Measurements from ENCODE around the gene SPOCD1. TPM values are rescaled to one million over a fixed set of nuclear protein-coding genes. Genes with fewer than 3 reads are reported as not detected.
A peak's percentile ranks its signal among the peaks of the same experiment; 100 is the strongest.

The SPOCD1 gene
- polyA plus RNA-seq, 3 donors = not detected

- Histone ChIP-seq H3K4me1 (ENCODE audit: control insufficient read depth in 1 of 2, insufficient read depth in 2 of 2, low read length in 2 of 2) (peaks cover 21 to 32% of the 10 kb centered on the region in 2 donors), H3K9me3 (replicated peaks in 1 of 2; ENCODE audit: control insufficient read depth in 1 of 2, insufficient read depth in 1 of 2, low read length in 2 of 2) (peaks cover 3 to 27% of the 10 kb centered on the region in 2 donors), H3K4me2 (replicated peaks; ENCODE audit: extremely low read depth, low read length, poor library complexity, severe bottlenecking) (no peak overlapping the region), H3K4me3 (replicated peaks in 1 of 3; ENCODE audit: low read depth in 2 of 3, low read length in 3 of 3) (no peak overlapping the region), H2AFZ (ENCODE audit: insufficient read depth, low read depth, low read length, poor library complexity, severe bottlenecking) (no peak overlapping the region), H4K20me1 (ENCODE audit: insufficient read depth, low read length) (no peaks in the 10 kb centered on the region), H3K27me3 (ENCODE audit: control insufficient read depth in 2 of 2, insufficient read depth in 2 of 2, low read length in 2 of 2) (peaks cover 43 to 88% of the 10 kb centered on the region in 2 donors), H3K27ac (ENCODE audit: low read depth in 1 of 2, low read length in 2 of 2) (no peak overlapping the region), H3K79me2 (ENCODE audit: insufficient read depth, low read length) (no peaks in the 10 kb centered on the region), H3K36me3 (replicated peaks in 1 of 2; ENCODE audit: control insufficient read depth in 1 of 2, insufficient read depth in 2 of 2, low read length in 2 of 2) (no peaks in the 10 kb centered on the region), H3K9ac (ENCODE audit: insufficient read depth, low read length, poor library complexity, severe bottlenecking) (no peak overlapping the region)
- Mint-ChIP-seq H3K36me3 (peaks cover 3 to 4% of the 10 kb centered on the region in 2 donors), H3K27me3 (ENCODE audit: low read depth in 3 of 3) (peaks cover 73 to 93% (median 85%) of the 10 kb centered on the region in 3 donors), H3K27ac (no peak overlapping the region), H3K9me3 (peaks cover 0 to 15% (median 7%) of the 10 kb centered on the region in 7 donors), H3K4me3 (peak overlapping the region in 1 of 2 donors; percentile 46), H3K4me1 (peaks cover 28% of the 10 kb centered on the region)
- DNase-seq = no peak
- WGBS (ENCODE audit: insufficient coverage) = 96% methylated on average over 3 of the region's 6 CpGs
- intact Hi-C loops (cut with micrococcal nuclease) = no loop called here
- TF ChIP-seq CTCF (IDR thresholded peaks at IDR 0.05) = no peak
Measured at GRCh38 chr1:31765516-31765915, 50.3 kb downstream of the SPOCD1 start.

- Histone ChIP-seq H3K4me1 (ENCODE audit: control insufficient read depth in 1 of 2, insufficient read depth in 2 of 2, low read length in 2 of 2) (peaks cover 21 to 34% of the 10 kb centered on the region in 2 donors), H3K4me3 (replicated peaks in 1 of 3; ENCODE audit: low read depth in 2 of 3, low read length in 3 of 3) (no peak overlapping the region), H3K9ac (ENCODE audit: insufficient read depth, low read length, poor library complexity, severe bottlenecking) (no peak overlapping the region), H3K27ac (ENCODE audit: low read depth in 1 of 2, low read length in 2 of 2) (no peak overlapping the region), H3K27me3 (ENCODE audit: control insufficient read depth in 2 of 2, insufficient read depth in 2 of 2, low read length in 2 of 2) (peaks cover 45 to 86% of the 10 kb centered on the region in 2 donors), H2AFZ (ENCODE audit: insufficient read depth, low read depth, low read length, poor library complexity, severe bottlenecking) (no peak overlapping the region), H3K79me2 (ENCODE audit: insufficient read depth, low read length) (no peaks in the 10 kb centered on the region), H3K9me3 (replicated peaks in 1 of 2; ENCODE audit: control insufficient read depth in 1 of 2, insufficient read depth in 1 of 2, low read length in 2 of 2) (peaks cover 3 to 27% of the 10 kb centered on the region in 2 donors), H3K36me3 (replicated peaks in 1 of 2; ENCODE audit: control insufficient read depth in 1 of 2, insufficient read depth in 2 of 2, low read length in 2 of 2) (no peaks in the 10 kb centered on the region), H3K4me2 (replicated peaks; ENCODE audit: extremely low read depth, low read length, poor library complexity, severe bottlenecking) (no peak overlapping the region), H4K20me1 (ENCODE audit: insufficient read depth, low read length) (no peaks in the 10 kb centered on the region)
- Mint-ChIP-seq H3K27me3 (ENCODE audit: low read depth in 3 of 3) (peaks cover 71 to 93% (median 85%) of the 10 kb centered on the region in 3 donors), H3K4me1 (peaks cover 28% of the 10 kb centered on the region), H3K27ac (no peak overlapping the region), H3K4me3 (peak overlapping the region in 1 of 2 donors; percentile 78), H3K9me3 (peaks cover 0 to 15% (median 7%) of the 10 kb centered on the region in 7 donors), H3K36me3 (peaks cover 3 to 7% of the 10 kb centered on the region in 2 donors)
- DNase-seq = no peak
- intact Hi-C loops (cut with micrococcal nuclease) = no loop called here
- TF ChIP-seq CTCF (IDR thresholded peaks at IDR 0.05) = no peak
- WGBS (ENCODE audit: insufficient coverage) = 4% methylated on average over 3 of the region's 5 CpGs
Measured at GRCh38 chr1:31765041-31765467, 50.8 kb downstream of the SPOCD1 start.

Data from CD14-positive monocyte (primary cell).